ELF-1 (cell line): ENCODE data around the gene P2RX6.

Source experiments
- DNase-seq: peaks from one replicate; pipeline ENCODE4 v3.0.0-alpha.2; 2016; ENCODE audit warnings: low read depth, low spot score

Gene P2RX6

DNA sequence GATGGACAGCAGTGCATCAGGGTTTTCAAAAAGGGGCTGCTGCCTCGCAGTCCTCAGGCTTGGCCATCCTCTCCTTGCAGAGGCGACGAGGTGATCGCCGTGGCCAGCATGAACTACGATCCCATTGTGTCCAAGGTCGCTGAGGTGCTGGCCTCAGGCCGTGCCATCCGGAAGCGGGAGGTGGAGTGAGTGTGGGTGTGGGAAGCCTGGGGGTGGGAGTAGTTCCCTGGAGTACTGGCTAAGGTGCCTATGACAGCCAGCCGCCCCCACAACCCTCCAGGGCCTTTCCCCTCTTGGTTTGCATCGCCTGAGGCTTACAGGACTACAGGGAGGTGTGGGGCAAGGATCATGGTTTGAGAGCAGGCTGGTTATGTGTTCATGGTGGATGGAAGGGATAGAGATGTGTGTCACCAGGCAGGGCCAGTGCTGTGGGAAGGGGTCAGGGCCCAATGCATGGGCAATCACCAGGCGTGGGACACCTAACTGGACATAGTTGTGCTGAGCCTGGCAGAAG lies 35.0 kb upstream of the P2RX6 start:
- no peak for DNase-seq

DNA sequence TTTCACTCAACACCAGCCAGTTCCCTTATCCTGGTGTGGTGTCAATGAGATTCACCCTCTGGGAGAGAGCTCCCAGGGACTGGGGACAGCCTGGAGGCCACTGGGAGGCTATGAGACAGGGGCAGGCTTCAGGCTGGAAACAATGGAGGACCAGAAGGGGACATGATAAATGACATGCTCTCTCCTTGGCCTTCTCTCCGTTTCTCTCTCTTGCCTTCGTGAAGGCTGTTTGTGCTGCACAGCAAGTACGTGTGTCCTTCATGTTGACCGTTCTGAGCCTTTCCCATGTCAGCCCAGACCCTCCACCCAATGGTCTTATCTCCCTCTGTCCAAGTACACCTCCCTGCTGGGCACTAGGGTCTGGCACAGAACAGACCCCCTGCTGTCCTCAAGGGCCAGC lies 34.4 kb upstream of the P2RX6 start:
- no peak for DNase-seq

DNA sequence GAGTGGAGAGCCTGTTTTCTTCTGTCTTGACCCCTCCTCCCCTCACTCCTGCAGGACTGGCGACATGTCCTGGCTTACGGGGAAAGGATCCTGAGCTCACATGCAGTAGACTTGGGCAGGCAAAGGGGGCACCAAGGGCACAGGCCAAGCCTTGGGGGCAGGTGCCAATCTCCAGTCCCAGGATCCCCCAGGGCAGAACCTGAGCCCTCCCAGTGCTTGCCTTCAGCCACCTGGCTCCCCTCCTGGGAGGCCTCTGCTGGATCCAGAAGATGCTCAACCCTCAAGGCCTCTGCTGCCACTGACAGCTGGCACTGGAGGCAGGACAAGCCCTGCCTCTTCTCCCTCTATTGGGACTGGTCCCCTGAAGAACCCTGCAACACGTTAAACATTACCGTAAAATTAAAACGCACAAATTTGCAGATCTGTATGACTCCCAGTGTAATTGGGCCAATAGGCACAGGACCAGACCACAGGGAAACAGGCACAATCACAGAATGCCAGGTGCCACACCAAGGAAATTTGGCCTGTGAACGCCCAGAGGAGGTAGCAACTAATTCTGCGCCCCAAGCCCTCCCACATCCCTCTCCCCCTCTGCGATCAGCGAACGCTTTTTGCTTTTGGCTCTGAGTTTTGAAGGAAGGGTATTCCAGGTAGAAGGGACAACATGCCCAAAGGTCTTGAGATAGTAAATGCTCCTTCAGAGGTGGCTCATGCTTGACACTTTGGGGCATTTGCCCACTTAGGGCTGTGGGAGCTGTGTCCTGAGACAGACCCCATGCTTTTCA lies 33.8 kb upstream of the P2RX6 start:
- no peak for DNase-seq

DNA sequence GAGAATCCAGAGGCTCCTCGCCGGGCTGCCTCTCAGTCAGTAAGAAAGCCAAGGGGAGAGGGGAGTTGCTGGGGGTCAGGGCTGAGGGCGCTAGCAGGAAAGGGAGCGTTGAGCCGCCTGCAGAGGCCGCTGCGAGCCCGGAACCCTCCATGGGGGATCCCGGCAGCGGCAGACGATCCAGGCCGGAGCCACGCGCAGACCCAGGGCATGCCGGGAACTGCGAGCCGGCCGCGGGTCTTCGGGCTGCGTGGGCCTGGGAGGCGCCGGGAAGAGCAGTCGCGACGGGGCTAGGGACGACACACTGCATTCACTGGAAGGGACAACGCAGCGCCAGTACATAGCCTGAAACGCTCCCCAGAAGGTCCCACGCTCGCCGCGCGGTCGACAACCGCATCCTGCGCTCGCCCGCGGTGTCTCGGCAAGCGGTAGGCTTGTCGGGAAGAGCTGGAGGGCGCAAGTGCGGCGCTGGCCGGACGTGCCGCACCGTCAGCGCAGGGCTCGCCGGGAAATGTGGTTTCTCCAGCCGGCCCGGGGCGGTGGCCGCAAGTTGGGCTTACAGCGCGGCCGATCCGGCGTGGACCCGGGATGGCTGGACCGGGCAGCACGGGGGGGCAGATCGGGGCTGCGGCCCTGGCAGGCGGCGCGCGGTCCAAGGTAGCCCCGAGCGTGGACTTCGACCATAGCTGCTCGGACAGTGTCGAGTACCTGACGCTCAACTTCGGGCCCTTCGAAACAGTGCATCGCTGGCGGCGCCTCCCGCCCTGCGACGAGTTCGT lies 33.0 kb upstream of the P2RX6 start, which contains the start of gene LZTR1:
TSS of gene LZTR1 (plus strand) at position 511 of the 776 bp plus-strand sequence. CDS start at position 586, 75 bp downstream.
- DNase-seq, result peak; percentile 90

DNA sequence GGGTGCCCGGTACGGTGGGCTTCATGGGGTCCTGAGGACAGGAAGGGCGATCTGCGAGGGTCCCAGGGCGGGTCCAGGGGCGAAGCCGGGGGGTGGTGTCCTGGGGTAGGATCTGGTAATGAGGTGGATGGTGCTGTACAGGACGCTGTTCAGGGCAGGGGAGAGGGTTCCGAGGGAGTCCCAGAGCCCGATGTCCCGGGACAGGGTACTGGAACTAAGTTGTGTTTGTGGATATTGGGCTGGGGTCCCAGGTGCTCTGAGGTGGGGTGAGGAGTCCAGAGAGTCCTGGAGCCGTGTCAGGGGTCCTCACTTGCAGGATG lies 32.4 kb upstream of the P2RX6 start:
- DNase-seq, result no peak

DNA sequence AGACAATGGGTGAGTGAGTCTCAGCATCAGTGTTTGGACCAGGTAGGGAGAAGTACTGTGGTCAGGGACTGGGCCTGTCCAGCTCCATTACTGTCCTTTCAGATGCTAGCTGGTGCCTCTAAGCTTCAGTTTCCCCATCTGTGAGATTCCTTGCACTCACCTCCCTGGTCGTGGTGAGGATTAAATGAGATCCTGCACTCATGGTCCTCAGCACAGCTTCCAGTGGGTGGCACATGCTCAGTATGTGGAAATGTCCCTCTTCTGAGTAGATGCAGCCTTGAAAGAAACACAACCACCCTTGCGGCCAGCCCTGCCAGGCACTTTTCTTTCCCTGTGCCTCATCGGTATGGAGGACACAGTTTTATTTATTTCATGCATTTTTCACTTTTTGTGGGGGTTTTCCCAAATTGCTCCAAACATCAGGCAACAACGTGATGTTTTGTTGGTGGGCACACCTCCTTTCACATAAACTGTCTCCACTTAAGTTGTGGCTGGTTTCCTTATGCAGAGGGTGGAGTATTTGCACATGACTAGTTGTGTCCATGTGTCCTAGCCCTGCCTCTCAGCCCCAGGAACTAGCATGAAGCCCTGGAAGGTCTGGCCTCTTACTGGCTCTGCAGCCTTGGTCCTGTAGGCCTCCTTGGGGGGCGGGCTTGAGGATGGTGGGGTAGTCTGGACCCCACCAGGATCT lies 31.7 kb upstream of the P2RX6 start:
- DNase-seq, result no peak

DNA sequence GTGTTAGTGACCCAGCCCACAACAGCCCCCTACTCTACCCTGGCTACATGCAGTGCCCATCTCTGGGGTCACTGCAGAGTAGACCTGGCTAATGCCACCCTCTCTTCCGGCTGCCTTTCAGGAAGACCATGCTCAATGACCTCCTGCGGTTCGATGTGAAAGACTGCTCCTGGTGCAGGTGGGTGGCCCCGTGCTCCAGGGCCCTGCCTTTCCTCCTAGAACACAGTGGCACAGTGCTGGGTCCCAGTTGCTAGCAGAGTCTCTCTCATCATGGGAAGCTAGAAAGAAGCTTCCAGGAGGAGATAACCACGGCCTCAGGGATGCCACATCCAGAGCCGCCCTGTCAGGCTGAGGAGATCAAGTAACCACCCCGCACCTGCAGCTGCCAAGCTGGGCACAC lies 29.2 kb upstream of the P2RX6 start:
- DNase-seq, result no peak

DNA sequence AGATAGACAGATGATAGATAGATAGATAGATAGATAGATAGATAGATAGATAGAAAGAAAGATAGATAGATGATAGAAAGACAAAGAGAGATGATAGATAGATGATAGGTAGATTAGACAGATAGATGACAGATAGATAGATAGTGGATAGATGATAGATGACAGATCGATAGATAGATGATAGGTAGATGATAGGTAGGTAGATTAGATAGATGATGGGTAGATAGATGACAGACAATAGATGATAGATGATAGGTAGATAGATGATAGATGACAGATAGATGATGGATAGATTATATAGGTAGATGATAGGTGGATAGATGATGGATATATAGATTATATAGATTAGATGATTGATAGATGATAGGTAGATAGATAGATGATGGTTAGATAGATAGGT lies 28.6 kb upstream of the P2RX6 start:
- no peak for DNase-seq

DNA sequence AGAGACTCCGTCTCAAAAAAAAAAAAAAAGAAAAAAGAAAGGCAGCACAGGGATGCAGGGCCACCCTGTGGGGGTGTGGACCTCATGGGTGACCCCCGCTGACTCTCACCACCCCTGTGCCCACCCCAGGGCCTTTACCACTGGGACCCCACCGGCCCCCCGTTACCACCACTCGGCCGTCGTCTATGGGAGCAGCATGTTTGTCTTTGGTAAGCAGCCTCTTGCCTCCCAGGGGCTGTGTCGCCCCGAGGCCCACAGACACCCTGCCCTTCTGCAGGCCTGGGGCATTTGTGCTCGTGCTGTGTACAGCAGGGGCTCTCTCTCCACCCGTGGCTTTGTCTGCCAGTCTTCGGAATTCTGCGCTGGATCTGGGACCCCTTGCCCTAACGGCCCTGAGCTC lies 27.6 kb upstream of the P2RX6 start:
- no peak for DNase-seq

DNA sequence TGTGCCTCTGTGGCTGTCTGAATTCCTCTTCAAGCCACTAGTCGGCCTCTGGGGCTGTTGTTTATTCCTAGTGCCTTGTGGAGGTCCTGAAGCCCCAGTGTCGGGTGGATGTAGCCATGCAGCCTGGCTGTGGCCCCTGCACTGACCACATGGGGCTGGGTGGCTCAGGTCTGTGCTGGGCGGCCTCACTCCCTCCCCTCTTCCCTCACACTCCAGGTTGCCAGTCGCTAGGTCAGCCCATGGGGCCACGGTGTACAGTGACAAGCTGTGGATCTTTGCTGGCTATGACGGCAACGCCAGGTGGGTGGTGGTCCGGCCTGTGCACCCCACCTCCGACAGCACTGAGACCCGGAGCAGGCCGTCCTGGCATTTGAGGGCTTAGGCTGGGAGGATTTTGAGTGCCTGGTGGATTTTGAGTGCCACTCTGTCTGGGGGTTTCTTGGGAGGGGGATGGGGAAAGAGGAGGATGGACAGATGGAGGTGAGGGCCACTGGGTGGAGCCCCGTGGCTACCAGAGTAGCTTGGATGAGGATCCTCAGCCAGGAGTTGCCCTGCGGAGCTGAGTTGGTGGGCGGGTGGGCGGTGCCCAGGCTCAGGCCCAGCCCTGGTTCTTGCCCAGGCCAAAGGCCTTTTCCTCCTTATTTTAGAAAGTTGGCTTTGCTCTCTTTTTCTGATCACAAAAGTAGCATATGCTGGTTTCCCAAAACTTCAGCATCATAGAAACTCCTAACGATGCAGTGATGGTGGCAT lies 26.2 kb upstream of the P2RX6 start:
- no peak for DNase-seq

DNA sequence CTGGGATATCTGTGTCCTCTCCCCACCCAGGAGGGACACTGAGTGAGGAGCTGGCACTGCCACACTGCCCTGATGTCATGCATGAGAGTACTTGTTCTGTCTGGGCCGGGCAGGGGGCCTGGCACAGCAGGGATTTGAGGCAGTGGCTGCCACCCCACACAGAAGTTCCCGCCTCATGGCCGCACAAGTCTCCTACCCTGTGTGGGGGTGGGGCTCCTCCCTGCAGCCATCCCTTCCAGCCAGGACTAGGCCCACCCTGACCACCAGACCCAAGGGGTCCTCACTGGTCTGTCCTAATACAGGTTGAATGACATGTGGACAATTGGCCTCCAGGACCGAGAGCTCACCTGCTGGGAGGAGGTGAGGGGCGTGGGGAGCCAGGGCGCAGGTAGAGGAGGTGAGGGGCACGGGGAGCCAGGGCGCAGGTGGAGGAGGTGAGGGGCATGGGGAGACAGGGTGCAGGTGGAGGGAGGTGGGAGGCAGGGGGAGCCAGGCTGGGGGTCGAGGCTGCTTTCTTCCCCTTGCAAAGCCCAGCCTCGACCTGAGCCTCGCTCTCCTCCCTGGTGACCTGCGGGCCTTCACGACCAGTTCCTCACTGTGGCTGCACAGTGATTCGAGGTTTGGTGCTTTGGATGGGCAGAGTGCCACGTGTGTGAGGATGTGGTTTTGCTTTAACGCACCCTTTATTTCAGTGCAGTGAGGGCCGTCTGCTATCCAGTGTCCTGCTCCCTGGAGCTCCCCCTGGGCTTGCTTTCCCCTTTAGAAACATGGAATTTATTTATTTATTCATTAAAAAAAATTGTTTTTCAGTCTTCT lies 25.4 kb upstream of the P2RX6 start:
- DNase-seq, result no peak

DNA sequence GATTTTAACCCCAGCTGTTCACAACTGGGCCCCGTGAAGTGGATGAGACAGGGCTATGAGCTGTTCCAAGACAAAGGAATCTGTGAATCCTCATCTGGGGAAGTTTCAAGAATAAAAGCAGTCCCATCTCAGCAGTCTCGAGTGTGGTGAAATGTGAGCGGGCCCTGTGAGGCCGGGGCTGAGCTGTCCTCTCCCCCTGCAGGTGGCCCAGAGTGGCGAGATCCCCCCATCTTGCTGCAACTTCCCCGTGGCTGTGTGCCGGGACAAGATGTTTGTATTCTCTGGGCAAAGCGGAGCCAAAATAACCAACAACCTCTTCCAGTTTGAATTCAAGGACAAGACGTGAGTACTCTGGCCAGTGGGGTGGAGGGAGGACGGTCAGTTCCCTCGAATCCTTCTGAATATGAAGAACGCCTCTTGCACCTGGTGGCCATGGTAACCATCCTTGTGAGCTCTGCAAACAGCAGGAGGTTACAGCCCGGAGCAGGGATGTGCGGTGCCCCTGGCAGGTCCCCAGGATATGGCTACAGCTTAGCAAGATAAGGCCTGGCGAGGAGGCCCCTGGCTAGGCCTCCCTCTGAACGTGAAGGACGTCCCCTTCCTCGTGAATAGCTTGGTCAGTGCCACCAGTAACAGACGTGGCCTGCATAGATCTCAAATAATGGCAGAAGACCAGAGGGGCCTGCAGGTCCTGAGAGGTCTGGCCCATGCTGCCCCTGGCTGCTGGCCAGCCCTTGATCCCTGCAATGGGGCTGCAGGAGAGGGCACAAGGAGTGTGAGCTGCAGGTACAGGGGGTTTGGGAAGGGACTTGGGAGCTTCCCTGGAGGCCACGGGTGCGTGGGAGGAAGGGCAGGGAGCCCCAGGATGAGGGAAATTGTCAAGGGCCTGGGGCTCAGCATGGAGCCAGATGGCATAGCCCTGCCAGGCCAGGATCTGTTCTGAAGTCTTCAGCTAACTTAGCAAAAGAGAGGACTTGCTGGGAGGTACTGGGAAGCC lies 24.5 kb upstream of the P2RX6 start:
- no peak for DNase-seq

DNA sequence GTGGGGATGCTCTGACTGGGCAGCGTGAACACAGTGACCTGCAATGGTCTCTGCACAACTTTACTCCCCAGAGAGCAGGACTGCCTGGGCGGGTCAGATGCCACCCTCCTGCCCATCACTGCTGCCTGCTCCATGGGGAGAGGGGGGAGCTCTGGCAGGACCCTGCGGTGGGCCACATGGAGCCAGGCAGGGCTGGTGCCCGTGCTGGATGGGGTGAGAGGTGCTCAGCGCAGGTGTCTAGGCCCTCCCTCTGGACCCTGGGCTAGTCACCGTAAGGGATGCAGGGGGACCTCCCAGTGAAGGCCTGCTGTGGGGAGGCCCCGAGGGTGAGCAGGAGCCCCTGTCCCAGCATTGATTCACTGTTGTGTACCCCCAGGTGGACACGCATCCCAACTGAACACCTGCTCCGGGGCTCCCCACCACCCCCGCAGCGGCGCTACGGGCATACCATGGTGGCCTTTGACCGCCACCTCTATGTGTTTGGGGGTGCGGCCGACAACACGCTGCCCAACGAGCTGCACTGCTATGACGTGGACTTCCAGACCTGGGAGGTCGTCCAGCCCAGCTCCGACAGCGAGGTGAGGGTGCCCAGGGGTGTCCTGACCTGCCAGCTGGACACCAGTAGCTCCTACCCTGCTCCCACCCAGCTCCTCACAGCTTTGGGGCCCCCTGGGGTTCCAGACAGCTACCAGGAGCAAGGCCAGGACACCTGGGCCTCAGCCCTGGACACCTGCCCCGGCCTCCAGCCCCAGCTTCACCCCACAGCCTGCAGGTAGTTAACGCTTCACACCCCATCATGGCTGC lies 23.5 kb upstream of the P2RX6 start:
- no peak for DNase-seq

DNA sequence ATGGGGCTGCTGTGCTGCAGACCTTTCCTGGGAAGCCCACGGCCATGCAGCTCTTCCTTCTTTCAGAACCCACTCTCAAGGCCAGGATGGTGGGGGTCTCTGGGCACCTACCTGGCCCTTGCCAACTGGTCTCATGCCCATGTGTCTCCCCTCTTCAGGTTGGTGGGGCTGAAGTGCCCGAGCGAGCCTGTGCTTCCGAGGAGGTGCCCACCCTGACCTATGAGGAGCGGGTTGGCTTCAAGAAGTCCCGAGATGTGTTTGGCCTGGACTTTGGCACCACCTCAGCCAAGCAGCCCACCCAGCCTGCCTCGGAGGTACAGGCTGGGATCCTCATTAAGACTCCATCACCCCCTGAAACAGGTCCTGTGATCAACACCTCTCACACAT lies 22.9 kb upstream of the P2RX6 start:
- no peak for DNase-seq

DNA sequence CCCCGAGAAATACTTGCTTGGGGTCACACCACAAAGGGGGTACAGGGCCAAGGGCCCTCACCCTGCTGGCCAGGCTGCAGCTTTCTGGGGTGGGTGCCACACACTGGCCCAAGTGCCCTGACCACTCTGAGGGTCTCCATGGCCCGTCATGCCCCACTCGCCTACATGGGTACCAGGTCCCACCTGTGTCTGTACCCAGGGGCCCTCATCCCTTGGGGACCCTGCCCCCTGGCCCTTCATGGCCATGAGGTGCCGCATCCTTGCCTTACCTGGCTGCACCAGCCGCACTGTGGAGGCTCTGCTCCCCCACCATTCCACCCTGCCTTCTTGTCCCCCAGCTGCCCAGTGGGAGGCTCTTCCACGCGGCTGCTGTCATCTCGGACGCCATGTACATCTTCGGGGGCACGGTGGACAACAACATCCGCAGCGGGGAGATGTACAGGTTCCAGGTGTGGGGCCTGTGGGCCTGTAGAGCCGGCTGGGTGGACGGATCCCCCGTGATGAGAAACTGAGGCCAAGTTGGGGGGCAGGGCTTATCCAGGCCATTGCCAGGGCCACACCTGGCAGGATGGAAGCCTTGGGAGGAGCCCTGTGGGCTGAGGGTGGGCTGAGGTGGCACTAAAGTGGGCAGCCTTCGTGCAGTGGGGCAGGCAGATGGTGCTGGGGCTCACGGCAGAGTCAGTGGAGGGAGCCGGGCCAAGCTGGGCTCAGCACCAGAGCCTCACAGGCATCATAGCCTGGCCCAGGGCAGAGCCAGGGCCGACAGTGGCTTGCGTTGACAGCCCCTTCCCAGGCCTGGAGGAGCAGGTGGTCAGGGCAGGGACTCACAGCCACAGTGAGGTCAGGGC lies 22.3 kb upstream of the P2RX6 start:
- no peak for DNase-seq

DNA sequence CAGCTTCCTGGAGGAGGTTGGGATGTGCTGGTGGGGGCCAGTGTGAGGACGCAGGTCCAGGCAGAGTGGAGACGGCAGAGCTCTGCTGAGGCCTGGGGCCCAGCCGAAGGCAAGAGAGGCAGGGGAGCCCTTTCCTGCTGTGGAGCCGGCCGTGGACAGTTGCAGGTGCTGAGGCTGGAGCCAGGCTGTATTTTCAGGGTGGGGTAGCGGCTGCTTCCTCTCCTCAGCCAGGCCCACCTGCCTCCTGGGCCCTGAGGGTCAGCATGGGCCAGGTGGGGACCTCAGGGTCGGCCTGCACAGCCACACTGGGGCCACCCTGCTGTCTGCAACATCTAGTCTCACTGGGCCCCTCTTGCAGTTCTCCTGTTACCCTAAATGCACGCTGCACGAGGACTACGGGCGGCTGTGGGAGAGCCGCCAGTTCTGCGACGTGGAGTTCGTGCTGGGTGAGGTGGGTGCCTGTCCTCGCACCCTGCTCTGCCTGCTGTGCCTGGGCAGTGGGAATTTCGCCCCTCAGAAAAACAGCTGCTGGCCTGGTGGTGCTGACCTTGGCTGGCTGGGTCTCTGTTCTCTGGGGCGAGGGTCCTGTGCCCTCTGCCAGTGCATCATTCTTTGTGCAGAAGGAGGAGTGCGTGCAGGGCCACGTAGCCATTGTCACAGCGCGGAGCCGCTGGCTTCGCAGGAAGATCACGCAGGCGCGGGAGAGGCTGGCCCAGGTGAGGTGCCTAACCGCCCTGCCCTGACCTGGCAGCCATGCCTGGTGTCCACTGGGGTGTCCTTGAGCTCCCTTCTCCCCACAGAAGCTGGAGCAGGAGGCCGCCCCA lies 21.4 kb upstream of the P2RX6 start:
- DNase-seq, result no peak
